ENCODE measurements around the gene ARCN1.
A peak's percentile ranks its signal among the peaks of the same experiment; 100 is the strongest.
"Not testable (repeated sequence)": the region's sequence is repeated elsewhere in the genome, so short reads cannot be mapped to it uniquely, and the experiment has no call there.

The ARCN1 gene

DNA sequence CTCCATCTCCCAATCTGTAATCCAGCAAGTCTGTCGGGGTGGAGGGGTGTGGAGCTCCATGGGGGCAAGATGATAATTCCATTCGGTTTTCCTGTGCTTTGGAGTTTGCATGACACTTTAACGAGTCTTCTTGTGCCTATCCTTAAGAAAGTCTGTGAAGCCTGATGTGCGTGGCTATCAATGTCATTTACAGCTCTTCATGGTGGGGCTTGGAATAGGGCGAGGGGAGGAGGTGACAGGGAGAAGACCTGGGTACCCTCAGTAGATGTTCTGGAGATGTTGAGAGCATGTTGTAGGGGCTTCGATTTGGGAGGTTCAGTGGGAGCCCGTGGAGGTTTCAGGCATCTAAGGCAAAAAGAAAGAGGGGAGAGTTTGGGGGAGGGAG lies 34.6 kb downstream of the ARCN1 start:
- DNase-seq: no peak

DNA sequence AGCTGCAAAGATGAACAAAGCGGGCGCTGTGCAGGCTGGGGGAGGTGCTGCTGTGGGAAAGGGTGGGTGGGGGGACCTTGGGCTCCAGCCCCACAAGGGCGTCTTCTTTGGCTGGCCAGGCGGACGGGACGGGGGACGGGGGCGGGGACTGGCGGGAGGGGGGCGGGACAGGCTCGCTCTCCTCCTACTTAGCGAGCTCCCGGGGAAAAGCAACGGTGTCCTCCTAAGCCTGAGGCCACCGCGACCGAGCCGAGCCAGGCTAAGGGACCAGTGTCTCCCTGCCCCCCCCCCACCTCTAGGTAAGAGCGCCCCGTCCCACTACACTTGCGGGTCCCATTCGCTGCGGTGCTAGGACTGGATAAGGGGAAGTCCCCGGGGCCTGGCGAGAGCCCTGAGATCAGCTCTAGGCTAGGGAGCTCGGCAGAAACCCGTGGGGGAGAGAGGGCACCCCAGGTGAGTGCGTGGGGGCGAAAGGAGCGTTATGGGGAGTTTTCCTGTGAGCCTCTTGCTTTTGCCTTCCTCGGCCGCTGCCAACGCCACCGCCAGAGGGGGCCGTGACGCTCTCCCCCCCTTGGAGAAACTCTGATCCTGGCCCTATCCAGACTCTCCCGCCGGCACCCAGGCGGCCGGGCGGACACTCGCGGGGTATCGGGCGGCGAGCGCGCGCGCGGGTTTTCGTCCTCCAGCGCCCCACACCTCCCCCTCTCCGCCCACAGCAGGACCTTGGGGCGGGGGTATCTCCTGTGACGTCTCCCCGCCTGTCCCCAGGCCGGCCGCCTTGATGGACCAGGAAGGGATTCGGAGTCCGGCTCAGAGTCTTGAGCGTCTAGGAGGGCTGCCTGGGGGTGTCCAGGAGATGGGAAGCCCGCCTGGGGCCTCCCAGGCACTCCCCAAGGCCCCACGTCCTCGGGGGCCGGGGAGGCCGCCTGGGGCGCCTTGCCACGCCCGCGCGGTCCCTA lies 35.5 kb downstream of the ARCN1 start, which contains the start of gene PHLDB1:
Gene PHLDB1, plus strand, starts transcription at position 215 of the 959 bp plus-strand sequence. CDS start 6,222 bp downstream, outside the sequence.
- peak; percentile 73 for DNase-seq

- peak; percentile 83 for DNase-seq
Observed at GRCh38 chr11:118608360-118609227, 36.4 kb downstream of the ARCN1 start.

DNA sequence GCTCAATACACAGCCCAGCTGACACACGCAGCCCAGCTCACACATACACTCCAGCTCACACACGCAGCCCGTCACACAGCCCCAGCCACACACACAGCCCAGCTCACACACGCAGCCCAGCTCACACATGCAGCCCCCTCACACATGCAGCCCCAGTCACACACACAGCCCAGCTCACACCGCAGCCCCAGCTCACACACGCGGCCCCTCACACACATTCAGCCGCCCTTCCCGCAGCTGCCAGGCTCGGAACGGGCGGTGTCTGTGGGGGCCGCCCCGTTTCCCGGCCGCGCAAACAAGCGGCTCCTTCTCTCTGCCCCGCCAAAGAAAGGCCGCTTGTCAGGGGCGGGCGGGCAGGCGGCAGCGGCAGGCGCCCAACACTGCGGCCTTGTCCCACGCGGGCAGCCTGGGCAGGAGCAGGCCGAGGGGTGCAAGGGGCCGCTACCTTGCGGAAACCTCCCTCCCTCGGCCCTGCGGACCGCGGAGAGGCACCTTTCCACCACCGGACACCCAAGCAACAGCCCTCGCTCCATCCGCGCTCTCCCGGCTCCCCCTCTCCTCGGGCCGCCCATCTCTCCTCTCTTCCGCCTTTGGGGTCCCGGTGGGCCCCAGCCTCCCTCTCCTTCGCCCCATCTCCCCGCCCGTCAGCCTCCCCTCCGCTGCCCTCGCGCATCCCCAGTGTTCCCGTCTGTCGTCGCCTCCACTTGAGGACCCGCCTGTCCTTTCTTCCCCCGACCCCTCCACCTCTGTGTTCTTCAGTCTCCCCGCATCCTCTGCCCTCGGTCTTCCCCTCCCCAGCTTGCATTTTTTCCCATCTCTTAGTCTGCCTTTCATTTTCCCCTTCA lies 37.4 kb downstream of the ARCN1 start:
- DNase-seq: peak; percentile 31

GRCh38 chr11:118610225-118610772 lies 38.1 kb downstream of the ARCN1 start:
- no peak for DNase-seq

DNA sequence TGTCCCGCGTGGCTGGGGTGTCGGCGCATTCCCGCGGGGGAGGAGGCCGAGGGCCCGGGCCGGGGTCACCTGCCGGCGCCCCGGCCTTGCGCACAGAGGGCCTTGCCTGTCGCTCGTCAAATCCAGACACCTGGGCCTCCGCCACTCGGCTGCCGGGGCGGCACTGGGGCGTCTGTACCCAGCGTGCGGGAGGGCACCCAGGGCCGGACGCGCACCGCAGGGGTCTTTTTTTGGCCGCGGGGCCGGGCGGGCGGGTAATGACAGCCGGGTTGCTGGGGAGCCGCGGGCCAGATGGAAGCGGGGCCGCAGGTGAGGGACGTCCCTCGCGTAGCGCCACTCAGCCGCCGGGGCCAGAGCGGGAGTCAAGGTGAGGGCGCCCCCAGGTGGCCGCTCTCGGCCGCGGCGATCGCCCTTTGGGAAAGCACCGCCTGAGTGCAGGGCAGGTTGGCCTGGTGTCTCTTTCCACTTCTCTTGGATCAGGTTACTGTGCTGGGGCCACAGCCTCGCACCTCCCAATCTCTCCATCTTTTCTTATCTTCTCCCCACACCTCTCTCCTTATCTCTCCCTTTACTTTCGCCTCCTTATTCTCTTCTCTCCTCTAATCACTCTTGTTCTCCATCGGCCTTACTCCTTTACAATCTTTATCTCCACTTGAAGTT lies 38.7 kb downstream of the ARCN1 start:
- peak; percentile 60 for DNase-seq

DNA sequence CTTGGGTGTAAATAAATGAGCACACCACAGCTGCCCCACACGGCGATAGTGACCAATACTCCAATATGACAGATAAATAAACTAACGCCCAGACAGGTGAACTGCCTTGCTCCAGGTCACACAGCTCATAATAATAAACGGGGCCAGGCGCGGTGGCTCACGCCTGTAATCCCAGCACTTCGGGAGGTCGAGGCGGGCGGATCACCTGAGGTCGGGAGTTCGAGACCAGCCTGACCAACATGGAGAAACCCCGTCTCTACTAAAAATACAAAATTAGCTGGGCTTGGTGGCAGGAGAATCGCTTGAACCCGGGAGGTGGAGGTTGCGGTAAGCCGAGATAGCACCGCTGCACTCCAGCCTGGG lies 39.2 kb downstream of the ARCN1 start:
- not testable (repeated sequence) for DNase-seq

GRCh38 chr11:118612378-118612777 lies 40.2 kb downstream of the ARCN1 start:
- DNase-seq: no peak

DNA sequence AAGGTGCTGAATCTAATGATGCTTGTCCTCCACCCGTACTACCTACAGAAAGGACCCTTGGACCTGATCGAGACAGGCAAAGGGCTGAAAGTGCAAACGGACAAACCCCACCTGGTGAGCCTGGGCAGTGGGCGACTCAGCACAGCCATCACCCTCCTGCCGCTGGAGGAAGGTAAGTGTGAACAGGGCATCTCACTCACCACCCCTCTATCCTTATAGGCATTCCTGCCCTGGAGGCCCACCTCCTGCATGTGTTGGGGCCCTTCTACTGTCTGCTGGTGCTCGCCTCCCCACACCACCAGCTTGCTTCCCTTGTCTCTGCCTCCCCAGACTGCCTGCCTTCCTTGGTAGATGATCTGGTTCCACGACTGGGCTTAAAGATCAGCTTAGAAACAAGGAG lies 42.3 kb downstream of the ARCN1 start:
- DNase-seq: no peak

- peak; percentile 37 for DNase-seq
Observed at GRCh38 chr11:118615282-118615975, 43.2 kb downstream of the ARCN1 start.

DNA sequence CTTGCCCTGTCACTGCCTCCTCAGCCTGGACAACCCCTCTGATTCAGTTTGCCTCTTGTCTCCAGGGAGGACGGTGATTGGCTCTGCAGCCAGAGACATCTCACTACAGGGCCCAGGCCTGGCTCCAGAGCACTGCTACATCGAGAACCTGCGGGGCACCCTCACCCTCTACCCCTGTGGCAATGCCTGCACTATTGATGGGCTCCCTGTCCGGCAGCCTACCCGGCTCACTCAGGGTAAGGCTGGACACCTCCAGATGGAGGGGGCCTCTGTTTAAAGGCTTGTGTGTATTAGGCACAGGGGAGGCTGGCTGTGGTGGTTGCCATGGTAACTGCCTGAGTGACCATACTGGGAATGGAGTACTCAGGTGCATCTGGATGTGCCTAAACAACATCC lies 43.8 kb downstream of the ARCN1 start:
- no peak for DNase-seq

- peak; percentile 71 for DNase-seq
Observed at GRCh38 chr11:118618115-118618990, 46.1 kb downstream of the ARCN1 start.

- peak; percentile 90 for DNase-seq
Observed at GRCh38 chr11:118618991-118619375, 46.8 kb downstream of the ARCN1 start.

- peak; percentile 98 for DNase-seq
Observed at GRCh38 chr11:118619444-118620197, 47.4 kb downstream of the ARCN1 start.

GRCh38 chr11:118620529-118621070 lies 48.4 kb downstream of the ARCN1 start:
- no peak for DNase-seq

GRCh38 chr11:118621071-118621783 lies 49.0 kb downstream of the ARCN1 start:
- DNase-seq: peak; percentile 92

- no peak for DNase-seq
Observed at GRCh38 chr11:118621784-118622375, 49.7 kb downstream of the ARCN1 start.
